ENCODE measurements around the gene SOD2. TPM values are rescaled to one million over a fixed set of nuclear protein-coding genes. Genes with fewer than 3 reads are reported as not detected.

SOD2 gene
- total and polyA plus RNA-seq, 9 of the 15 experiments (the other 6 are each of a cell fraction or from before 2014, with no cell fraction given) = 39.8 to 140 (median 95.8) TPM

DNA sequence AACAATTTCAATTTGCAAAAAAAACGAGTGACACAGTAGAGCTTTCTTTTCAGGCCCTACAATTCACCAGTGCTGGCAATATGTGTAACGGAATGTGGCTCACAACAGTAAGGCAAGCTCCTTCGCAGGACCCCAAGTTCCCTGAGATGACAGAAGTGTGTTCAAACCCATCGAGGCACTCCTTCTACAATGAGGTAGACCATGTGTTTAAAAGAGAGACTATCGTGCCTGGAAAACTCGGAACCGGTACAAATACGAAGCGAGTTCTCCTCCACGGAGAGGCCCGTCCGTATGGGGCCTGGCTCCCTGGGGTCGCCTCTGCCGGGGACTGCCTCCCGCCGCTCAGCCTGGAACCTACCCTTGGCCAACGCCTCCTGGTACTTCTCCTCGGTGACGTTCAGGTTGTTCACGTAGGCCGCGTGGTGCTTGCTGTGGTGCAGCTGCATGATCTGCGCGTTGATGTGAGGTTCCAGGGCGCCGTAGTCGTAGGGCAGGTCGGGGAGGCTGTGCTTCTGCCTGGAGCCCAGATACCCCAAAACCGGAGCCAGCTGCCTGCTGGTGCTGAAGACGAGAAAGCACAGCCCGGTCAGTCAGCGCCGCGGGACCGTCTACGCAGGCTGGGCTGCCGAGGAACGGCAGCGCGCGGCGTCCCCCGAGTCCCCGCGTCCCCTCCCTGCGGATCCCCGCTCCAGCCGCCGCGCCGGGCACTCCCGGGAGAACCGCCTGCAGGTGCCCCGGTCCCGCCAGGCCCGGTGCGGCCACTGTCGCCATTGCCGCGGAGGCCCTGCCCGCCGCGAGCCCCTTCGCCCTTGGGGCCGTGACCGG is 526 bp downstream of the SOD2 start (continued):
- TF ChIP-seq CTBP1 (IDR thresholded peaks at IDR 0.05; ENCODE audit: borderline replicate concordance) (peak; percentile 27; the same call in 1 of the 2 replicates), SMARCB1 (IDR thresholded peaks at IDR 0.05; ENCODE audit: insufficient read length, low read depth) (no peak), ATF7 (IDR thresholded peaks at IDR 0.05) (peak; percentile 31), SAP30 (IDR thresholded peaks at IDR 0.05; ENCODE audit: borderline replicate concordance, insufficient read depth, low read depth, low read length, poor library complexity, severe bottlenecking) (peak; percentile 77), ZNF165 (CRISPR knock-in tag; IDR thresholded peaks at IDR 0.05; ENCODE audit: borderline replicate concordance) (0 out of 2 replicates have a peak, but pooled peaks have one; percentile 11), CREB1 (IDR thresholded peaks at IDR 0.05) (no peak), CREB1 (CRISPR knock-in tag; IDR thresholded peaks at IDR 0.05) (peak; percentile 52; the same call in 1 of the 2 replicates), HIVEP1 (CRISPR knock-in tag; IDR thresholded peaks at IDR 0.05) (no peak), HDAC8 (tag; IDR thresholded peaks at IDR 0.05) (peak; percentile 50; the same call in 1 of the 2 replicates), NRF1 (conservative IDR thresholded peaks at IDR 0.05 in 1 of 2, IDR thresholded peaks at IDR 0.05 in 1 of 2) (peak; percentile 8 to 17; a peak in 1 of 4 replicates), RBM15 (IDR thresholded peaks at IDR 0.05; ENCODE audit: insufficient read depth, low read length) (no peak), SP1 (CRISPR knock-in tag; IDR thresholded peaks at IDR 0.05) (peak; percentile 12; the same call in 1 of the 2 replicates)
- TF ChIP-seq, protein P1, sequence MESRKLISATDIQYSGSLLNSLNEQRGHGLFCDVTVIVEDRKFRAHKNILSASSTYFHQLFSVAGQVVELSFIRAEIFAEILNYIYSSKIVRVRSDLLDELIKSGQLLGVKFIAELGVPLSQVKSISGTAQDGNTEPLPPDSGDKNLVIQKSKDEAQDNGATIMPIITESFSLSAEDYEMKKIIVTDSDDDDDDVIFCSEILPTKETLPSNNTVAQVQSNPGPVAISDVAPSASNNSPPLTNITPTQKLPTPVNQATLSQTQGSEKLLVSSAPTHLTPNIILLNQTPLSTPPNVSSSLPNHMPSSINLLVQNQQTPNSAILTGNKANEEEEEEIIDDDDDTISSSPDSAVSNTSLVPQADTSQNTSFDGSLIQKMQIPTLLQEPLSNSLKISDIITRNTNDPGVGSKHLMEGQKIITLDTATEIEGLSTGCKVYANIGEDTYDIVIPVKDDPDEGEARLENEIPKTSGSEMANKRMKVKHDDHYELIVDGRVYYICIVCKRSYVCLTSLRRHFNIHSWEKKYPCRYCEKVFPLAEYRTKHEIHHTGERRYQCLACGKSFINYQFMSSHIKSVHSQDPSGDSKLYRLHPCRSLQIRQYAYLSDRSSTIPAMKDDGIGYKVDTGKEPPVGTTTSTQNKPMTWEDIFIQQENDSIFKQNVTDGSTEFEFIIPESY (CRISPR knock-in tag; IDR thresholded peaks at IDR 0.05) = 0 out of 2 replicates have a peak, but pooled peaks have one; percentile 12
- TF ChIP-seq, protein P2, sequence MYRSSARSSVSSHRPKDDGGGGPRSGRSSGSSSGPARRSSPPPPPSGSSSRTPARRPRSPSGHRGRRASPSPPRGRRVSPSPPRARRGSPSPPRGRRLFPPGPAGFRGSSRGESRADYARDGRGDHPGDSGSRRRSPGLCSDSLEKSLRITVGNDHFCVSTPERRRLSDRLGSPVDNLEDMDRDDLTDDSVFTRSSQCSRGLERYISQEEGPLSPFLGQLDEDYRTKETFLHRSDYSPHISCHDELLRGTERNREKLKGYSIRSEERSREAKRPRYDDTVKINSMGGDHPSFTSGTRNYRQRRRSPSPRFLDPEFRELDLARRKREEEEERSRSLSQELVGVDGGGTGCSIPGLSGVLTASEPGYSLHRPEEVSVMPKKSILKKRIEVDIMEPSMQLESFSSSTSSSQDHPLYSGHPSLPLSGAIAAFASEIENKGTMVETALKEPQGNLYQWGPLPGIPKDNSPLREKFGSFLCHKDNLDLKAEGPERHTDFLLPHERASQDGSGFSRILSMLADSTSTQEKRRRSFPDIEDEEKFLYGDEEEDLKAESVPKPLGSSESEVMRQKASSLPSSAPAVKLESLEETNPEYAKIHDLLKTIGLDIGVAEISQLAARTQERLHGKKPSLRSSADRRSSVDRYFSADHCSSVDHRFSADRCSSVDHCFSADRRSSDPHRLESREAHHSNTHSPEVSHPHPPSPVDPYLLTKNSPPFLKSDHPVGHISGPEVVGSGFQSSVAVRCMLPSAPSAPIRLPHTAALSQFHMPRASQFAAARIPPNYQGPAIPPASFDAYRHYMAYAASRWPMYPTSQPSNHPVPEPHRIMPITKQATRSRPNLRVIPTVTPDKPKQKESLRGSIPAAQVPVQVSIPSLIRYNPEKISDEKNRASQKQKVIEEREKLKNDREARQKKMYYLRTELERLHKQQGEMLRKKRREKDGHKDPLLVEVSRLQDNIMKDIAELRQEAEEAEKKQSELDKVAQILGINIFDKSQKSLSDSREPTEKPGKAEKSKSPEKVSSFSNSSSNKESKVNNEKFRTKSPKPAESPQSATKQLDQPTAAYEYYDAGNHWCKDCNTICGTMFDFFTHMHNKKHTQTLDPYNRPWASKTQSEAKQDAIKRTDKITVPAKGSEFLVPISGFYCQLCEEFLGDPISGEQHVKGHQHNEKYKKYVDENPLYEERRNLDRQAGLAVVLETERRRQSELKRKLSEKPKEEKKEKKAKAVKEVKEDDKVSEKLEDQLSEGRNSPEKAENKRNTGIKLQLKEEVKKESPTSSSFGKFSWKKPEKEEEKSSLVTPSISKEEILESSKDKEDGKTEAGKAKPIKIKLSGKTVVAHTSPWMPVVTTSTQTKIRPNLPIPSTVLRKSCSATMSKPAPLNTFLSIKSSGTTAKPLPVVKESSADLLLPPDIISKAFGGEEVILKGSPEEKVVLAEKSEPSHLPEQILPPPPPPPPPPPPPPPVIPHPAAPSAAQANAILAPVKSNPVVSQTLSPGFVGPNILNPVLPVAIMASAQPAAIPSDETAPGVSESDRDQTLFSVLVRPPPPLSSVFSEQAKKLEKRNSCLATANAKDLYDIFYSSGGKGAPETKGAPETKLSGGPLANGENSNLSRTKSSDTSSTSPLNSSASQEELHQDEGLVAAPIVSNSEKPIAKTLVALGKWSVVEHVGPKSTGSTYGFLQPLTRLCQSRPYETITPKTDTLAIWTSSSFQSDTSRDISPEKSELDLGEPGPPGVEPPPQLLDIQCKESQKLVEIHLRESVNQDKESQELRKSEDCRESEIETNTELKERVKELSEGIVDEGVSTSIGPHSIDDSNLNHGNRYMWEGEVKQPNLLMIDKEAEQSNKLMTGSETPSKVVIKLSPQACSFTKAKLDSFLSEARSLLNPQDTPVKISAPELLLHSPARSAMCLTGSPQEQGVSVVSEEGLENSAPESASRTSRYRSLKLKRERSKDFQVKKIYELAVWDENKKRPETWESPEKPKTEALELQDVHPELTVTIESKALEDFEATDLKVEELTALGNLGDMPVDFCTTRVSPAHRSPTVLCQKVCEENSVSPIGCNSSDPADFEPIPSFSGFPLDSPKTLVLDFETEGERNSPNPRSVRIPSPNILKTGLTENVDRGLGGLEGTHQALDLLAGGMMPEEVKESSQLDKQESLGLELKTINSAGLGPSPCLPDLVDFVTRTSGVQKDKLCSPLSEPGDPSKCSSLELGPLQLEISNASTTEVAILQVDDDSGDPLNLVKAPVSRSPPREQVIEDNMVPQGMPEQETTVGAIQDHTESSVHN (IDR thresholded peaks at IDR 0.05; ENCODE audit: borderline replicate concordance in 1 of 2, low read depth in 1 of 2) = no peak
- TF ChIP-seq, protein P3, sequence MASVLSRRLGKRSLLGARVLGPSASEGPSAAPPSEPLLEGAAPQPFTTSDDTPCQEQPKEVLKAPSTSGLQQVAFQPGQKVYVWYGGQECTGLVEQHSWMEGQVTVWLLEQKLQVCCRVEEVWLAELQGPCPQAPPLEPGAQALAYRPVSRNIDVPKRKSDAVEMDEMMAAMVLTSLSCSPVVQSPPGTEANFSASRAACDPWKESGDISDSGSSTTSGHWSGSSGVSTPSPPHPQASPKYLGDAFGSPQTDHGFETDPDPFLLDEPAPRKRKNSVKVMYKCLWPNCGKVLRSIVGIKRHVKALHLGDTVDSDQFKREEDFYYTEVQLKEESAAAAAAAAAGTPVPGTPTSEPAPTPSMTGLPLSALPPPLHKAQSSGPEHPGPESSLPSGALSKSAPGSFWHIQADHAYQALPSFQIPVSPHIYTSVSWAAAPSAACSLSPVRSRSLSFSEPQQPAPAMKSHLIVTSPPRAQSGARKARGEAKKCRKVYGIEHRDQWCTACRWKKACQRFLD (CRISPR knock-in tag; IDR thresholded peaks at IDR 0.05) = peak; percentile 55; the same call in 1 of the 2 replicates
